Esophagus mucosa (tissue), 1 donor: ENCODE results near the gene LTBP1. TPM values are rescaled to one million over a fixed set of nuclear protein-coding genes. Genes with fewer than 3 reads are reported as not detected.

Experiments used
- ATAC-seq: fragments of 200-7000 bp; cut with Tn5 transposase; one replicate; pipeline ENCODE4 v1.9.1; 2020
- total RNA-seq: library from RNA; stranded (reverse); gene quantifications from one replicate; pipeline ENCODE4 v1.2.4, GENCODE V29; 2023
- donor health status: DM: yes; HTN: yes; CAD: no.

LTBP1 gene
- total RNA-seq, 1 donor from 2014 or later: 33.8 TPM

GRCh38 chr2:33317369-33318007 is 370.7 kb downstream of the LTBP1 start:
- no peak for ATAC-seq

GRCh38 chr2:33318456-33318855 is 371.7 kb downstream of the LTBP1 start:
- ATAC-seq: no peak

GRCh38 chr2:33320573-33320972 is 373.8 kb downstream of the LTBP1 start:
- no peak for ATAC-seq

- ATAC-seq: no peak
Observed at GRCh38 chr2:33321236-33321771, 374.6 kb downstream of the LTBP1 start.

GRCh38 chr2:33321876-33322483 is 375.2 kb downstream of the LTBP1 start:
- no peak for ATAC-seq

GRCh38 chr2:33322612-33323011 is 375.9 kb downstream of the LTBP1 start:
- no peak for ATAC-seq

GRCh38 chr2:33323957-33324356 is 377.2 kb downstream of the LTBP1 start:
- ATAC-seq: no peak

GRCh38 chr2:33326100-33326499 is 379.3 kb downstream of the LTBP1 start:
- no peak for ATAC-seq

GRCh38 chr2:33333433-33333832 is 386.7 kb downstream of the LTBP1 start:
- ATAC-seq: no peak

GRCh38 chr2:33334083-33334482 is 387.3 kb downstream of the LTBP1 start:
- no peak for ATAC-seq

GRCh38 chr2:33335516-33335915 is 388.8 kb downstream of the LTBP1 start:
- no peak for ATAC-seq

GRCh38 chr2:33336036-33336625 is 389.4 kb downstream of the LTBP1 start:
- no peak for ATAC-seq

- ATAC-seq: no peak
Observed at GRCh38 chr2:33337385-33337960, 390.7 kb downstream of the LTBP1 start.

GRCh38 chr2:33337981-33338380 is 391.2 kb downstream of the LTBP1 start:
- ATAC-seq: no peak

GRCh38 chr2:33339269-33339668 is 392.5 kb downstream of the LTBP1 start:
- ATAC-seq: no peak

- no peak for ATAC-seq
Observed at GRCh38 chr2:33340280-33340679, 393.5 kb downstream of the LTBP1 start.

GRCh38 chr2:33342171-33342570 is 395.4 kb downstream of the LTBP1 start:
- ATAC-seq: no peak

- ATAC-seq: no peak
Observed at GRCh38 chr2:33342705-33343104, 396.0 kb downstream of the LTBP1 start.

GRCh38 chr2:33343387-33343895 is 396.7 kb downstream of the LTBP1 start:
- ATAC-seq: no peak

GRCh38 chr2:33344230-33344629 is 397.5 kb downstream of the LTBP1 start:
- no peak for ATAC-seq

GRCh38 chr2:33347856-33348255 is 401.1 kb downstream of the LTBP1 start:
- ATAC-seq: no peak

GRCh38 chr2:33350632-33351031 is 403.9 kb downstream of the LTBP1 start:
- ATAC-seq: no peak

- ATAC-seq: no peak
Observed at GRCh38 chr2:33351781-33352180, 405.0 kb downstream of the LTBP1 start.
